ENCODE measurements around the gene SPATA46.

SPATA46 gene

DNA sequence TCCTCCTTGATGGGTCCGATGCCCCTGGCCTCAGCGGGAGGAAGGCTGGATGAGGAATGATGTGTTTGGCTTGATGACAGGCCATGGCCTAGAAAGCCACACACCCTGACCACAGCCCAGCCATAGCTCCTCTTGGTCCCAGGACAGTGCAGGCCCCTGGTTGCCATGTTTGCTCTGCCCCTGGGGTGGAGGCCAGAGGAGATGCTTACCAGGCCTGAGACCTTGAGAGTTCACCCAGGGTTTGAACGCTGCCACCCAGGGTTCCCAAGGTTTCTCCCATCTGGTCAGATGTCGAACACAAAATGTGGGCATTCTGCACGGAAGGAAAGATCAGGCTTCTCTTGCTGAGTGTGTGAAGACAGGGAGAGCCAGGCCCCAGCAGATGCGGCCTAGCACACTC lies 7.5 kb upstream of the SPATA46 start:
- TF ChIP-seq MZF1 (tag by site-specific recombination; IDR thresholded peaks at IDR 0.05; ENCODE audit: borderline replicate concordance) (no peak), GLI2 (tag by site-specific recombination; IDR thresholded peaks at IDR 0.05; ENCODE audit: borderline replicate concordance, low read depth) (no peak), ZNF514 (tag by site-specific recombination; IDR thresholded peaks at IDR 0.05) (no peak), PRDM6 (tag by site-specific recombination; IDR thresholded peaks at IDR 0.05) (no peak), OVOL3 (tag by site-specific recombination; IDR thresholded peaks at IDR 0.05) (no peak), ZNF324 (tag by site-specific recombination; IDR thresholded peaks at IDR 0.05) (no peak), ZBTB10 (tag by site-specific recombination; IDR thresholded peaks at IDR 0.05) (no peak), REPIN1 (tag by site-specific recombination; IDR thresholded peaks at IDR 0.05; ENCODE audit: low read depth) (no peak), ZBTB17 (tag by site-specific recombination; IDR thresholded peaks at IDR 0.05) (no peak), ZFP41 (tag by site-specific recombination; IDR thresholded peaks at IDR 0.05; ENCODE audit: borderline replicate concordance) (no peak)
- TF ChIP-seq, protein P1, sequence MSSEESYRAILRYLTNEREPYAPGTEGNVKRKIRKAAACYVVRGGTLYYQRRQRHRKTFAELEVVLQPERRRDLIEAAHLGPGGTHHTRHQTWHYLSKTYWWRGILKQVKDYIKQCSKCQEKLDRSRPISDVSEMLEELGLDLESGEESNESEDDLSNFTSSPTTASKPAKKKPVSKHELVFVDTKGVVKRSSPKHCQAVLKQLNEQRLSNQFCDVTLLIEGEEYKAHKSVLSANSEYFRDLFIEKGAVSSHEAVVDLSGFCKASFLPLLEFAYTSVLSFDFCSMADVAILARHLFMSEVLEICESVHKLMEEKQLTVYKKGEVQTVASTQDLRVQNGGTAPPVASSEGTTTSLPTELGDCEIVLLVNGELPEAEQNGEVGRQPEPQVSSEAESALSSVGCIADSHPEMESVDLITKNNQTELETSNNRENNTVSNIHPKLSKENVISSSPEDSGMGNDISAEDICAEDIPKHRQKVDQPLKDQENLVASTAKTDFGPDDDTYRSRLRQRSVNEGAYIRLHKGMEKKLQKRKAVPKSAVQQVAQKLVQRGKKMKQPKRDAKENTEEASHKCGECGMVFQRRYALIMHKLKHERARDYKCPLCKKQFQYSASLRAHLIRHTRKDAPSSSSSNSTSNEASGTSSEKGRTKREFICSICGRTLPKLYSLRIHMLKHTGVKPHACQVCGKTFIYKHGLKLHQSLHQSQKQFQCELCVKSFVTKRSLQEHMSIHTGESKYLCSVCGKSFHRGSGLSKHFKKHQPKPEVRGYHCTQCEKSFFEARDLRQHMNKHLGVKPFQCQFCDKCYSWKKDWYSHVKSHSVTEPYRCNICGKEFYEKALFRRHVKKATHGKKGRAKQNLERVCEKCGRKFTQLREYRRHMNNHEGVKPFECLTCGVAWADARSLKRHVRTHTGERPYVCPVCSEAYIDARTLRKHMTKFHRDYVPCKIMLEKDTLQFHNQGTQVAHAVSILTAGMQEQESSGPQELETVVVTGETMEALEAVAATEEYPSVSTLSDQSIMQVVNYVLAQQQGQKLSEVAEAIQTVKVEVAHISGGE (tag by site-specific recombination; conservative IDR thresholded peaks at IDR 0.05; ENCODE audit: low read depth), result no peak
- TF ChIP-seq, protein P2, sequence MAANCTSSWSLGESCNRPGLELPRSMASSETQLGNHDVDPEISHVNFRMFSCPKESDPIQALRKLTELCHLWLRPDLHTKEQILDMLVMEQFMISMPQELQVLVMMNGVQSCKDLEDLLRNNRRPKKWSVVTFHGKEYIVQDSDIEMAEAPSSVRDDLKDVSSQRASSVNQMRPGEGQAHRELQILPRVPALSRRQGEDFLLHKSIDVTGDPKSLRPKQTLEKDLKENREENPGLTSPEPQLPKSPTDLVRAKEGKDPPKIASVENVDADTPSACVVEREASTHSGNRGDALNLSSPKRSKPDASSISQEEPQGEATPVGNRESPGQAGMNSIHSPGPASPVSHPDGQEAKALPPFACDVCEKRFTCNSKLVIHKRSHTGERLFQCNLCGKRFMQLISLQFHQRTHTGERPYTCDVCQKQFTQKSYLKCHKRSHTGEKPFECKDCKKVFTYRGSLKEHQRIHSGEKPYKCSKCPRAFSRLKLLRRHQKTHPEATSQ (tag by site-specific recombination; IDR thresholded peaks at IDR 0.05), result no peak
- TF ChIP-seq, protein P3, sequence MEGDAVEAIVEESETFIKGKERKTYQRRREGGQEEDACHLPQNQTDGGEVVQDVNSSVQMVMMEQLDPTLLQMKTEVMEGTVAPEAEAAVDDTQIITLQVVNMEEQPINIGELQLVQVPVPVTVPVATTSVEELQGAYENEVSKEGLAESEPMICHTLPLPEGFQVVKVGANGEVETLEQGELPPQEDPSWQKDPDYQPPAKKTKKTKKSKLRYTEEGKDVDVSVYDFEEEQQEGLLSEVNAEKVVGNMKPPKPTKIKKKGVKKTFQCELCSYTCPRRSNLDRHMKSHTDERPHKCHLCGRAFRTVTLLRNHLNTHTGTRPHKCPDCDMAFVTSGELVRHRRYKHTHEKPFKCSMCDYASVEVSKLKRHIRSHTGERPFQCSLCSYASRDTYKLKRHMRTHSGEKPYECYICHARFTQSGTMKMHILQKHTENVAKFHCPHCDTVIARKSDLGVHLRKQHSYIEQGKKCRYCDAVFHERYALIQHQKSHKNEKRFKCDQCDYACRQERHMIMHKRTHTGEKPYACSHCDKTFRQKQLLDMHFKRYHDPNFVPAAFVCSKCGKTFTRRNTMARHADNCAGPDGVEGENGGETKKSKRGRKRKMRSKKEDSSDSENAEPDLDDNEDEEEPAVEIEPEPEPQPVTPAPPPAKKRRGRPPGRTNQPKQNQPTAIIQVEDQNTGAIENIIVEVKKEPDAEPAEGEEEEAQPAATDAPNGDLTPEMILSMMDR (tag by site-specific recombination; IDR thresholded peaks at IDR 0.05), result no peak
- TF ChIP-seq, protein P4, sequence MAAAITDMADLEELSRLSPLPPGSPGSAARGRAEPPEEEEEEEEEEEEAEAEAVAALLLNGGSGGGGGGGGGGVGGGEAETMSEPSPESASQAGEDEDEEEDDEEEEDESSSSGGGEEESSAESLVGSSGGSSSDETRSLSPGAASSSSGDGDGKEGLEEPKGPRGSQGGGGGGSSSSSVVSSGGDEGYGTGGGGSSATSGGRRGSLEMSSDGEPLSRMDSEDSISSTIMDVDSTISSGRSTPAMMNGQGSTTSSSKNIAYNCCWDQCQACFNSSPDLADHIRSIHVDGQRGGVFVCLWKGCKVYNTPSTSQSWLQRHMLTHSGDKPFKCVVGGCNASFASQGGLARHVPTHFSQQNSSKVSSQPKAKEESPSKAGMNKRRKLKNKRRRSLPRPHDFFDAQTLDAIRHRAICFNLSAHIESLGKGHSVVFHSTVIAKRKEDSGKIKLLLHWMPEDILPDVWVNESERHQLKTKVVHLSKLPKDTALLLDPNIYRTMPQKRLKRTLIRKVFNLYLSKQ (tag by site-specific recombination; IDR thresholded peaks at IDR 0.05; ENCODE audit: borderline replicate concordance), result no peak
- TF ChIP-seq, protein P5, sequence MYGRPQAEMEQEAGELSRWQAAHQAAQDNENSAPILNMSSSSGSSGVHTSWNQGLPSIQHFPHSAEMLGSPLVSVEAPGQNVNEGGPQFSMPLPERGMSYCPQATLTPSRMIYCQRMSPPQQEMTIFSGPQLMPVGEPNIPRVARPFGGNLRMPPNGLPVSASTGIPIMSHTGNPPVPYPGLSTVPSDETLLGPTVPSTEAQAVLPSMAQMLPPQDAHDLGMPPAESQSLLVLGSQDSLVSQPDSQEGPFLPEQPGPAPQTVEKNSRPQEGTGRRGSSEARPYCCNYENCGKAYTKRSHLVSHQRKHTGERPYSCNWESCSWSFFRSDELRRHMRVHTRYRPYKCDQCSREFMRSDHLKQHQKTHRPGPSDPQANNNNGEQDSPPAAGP (tag by site-specific recombination; IDR thresholded peaks at IDR 0.05), result no peak
- TF ChIP-seq, protein P6, sequence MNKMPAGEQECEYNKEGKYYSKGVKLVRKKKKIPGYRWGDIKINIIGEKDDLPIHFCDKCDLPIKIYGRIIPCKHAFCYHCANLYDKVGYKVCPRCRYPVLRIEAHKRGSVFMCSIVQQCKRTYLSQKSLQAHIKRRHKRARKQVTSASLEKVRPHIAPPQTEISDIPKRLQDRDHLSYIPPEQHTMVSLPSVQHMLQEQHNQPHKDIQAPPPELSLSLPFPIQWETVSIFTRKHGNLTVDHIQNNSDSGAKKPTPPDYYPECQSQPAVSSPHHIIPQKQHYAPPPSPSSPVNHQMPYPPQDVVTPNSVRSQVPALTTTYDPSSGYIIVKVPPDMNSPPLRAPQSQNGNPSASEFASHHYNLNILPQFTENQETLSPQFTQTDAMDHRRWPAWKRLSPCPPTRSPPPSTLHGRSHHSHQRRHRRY (tag by site-specific recombination; IDR thresholded peaks at IDR 0.05), result no peak
- H3K9me3 ChIP-seq (ENCODE audit: control insufficient read depth, insufficient read depth, low read depth, low read length), result no peaks in the 10 kb centered on the region
- H3K4me1 ChIP-seq (ENCODE audit: control insufficient read depth, insufficient read depth, low read length), result no peaks in the 10 kb centered on the region
- H3K36me3 ChIP-seq (ENCODE audit: control insufficient read depth in 2 of 2, insufficient read depth in 1 of 2, low read length in 2 of 2), result peaks cover 0 to 16% of the 10 kb centered on the region in 2 experiments; a peak in 1 of 3 replicates
- CTCF ChIA-PET, result interaction anchor here (0.6 to 1.3 kb wide), 2 partner anchors 177 to 328 kb away, joined by 3 to 4 read pairs; no protein-coding TSS in a partner anchor
- POLR2A ChIA-PET, result no interaction called here
- no peak overlapping the region for H3K4me3 ChIP-seq (ENCODE audit: low read depth, low read length)
- H3K27ac ChIP-seq (ENCODE audit: extremely low read depth, low read depth, low read length), result no peak overlapping the region

Measured in HEK293 (cell line).